DND-41 (cell line): ENCODE data around the gene SLC25A26.
A peak's percentile ranks its signal among the peaks of the same experiment; 100 is the strongest.
"Not testable (repeated sequence)": the region's sequence is repeated elsewhere in the genome, so short reads cannot be mapped to it uniquely, and the experiment has no call there.

Experiments used
- ATAC-seq: fragments of 200-7000 bp; cut with Tn5 transposase; 3 replicates; pipeline ENCODE4 v1.9.1; 2021; ENCODE audit warnings: low read depth; ENCODE audit not compliant: insufficient read depth
- DNase-seq: peaks from one replicate; pipeline ENCODE4 v3.0.0-alpha.2; 2020
- H2AFZ ChIP-seq: 2 replicates; pipeline ENCODE4 v1.6.0; 2012; ENCODE audit warnings: low read depth, low read length
- H3K27ac ChIP-seq: 2 replicates; pipeline ENCODE4 v1.5.1; 2012; ENCODE audit warnings: low read length, inconsistent platforms
- H3K27me3 ChIP-seq: fragments of 200-600 bp; sonication (generic); 2 replicates; pipeline ENCODE4 v1.6.0; 2012; ENCODE audit warnings: low read length, mild to moderate bottlenecking, inconsistent platforms; ENCODE audit not compliant: insufficient read depth, poor library complexity
- H3K36me3 ChIP-seq: 2 replicates; pipeline ENCODE4 v1.5.1; 2012; ENCODE audit warnings: low read length, inconsistent platforms; ENCODE audit not compliant: insufficient read depth
- H3K4me1 ChIP-seq: 2 replicates; pipeline ENCODE4 v1.5.1; 2012; ENCODE audit warnings: mild to moderate bottlenecking, low read length; ENCODE audit not compliant: insufficient read depth
- H3K4me2 ChIP-seq: 2 replicates; pipeline ENCODE4 v1.6.0; 2012; ENCODE audit warnings: mild to moderate bottlenecking, moderate library complexity, low read length, inconsistent platforms; ENCODE audit not compliant: insufficient read depth
- H3K4me3 ChIP-seq, 2 experiments: fragments of 200-600 bp in 1 of 2; shearing (Covaris generic) in 1 of 2; 2 replicates each; pipeline ENCODE4 v1.5.1; 2012 to 2016; ENCODE audit warnings: inconsistent platforms in 2 of 2, low read length in 2 of 2, mild to moderate bottlenecking in 2 of 2, low read depth in 1 of 2, moderate library complexity in 1 of 2
- H3K79me2 ChIP-seq: 2 replicates; pipeline ENCODE4 v1.6.0; 2012; ENCODE audit warnings: low read length, inconsistent platforms; ENCODE audit not compliant: insufficient read depth
- H3K9ac ChIP-seq: 2 replicates; pipeline ENCODE4 v1.6.0; 2012; ENCODE audit warnings: low read depth, mild to moderate bottlenecking, inconsistent platforms, low read length, moderate library complexity
- H3K9me3 ChIP-seq: 2 replicates; pipeline ENCODE4 v1.5.1; 2012; ENCODE audit warnings: low read length, moderate library complexity, mild to moderate bottlenecking, inconsistent platforms; ENCODE audit not compliant: insufficient read depth, severe bottlenecking
- H4K20me1 ChIP-seq: 2 replicates; pipeline ENCODE4 v1.6.0; 2012; ENCODE audit warnings: low read length; ENCODE audit not compliant: insufficient read depth
- EZH2 ChIP-seq: IDR thresholded peaks from 3 replicates; pipeline ENCODE4 v1.6.1; 2012; ENCODE audit warnings: borderline replicate concordance, low read depth, mild to moderate bottlenecking, moderate library complexity, low read length, inconsistent platforms; ENCODE audit not compliant: severe bottlenecking
- TF ChIP-seq, protein P1 (sequence below): IDR thresholded peaks from 2 replicates; pipeline ENCODE4 v1.5.1; 2012; ENCODE audit warnings: borderline replicate concordance, low read length, moderate library complexity, mild to moderate bottlenecking; ENCODE audit not compliant: poor library complexity, severe bottlenecking; ENCODE audit errors: extremely low read depth

SLC25A26 gene

DNA sequence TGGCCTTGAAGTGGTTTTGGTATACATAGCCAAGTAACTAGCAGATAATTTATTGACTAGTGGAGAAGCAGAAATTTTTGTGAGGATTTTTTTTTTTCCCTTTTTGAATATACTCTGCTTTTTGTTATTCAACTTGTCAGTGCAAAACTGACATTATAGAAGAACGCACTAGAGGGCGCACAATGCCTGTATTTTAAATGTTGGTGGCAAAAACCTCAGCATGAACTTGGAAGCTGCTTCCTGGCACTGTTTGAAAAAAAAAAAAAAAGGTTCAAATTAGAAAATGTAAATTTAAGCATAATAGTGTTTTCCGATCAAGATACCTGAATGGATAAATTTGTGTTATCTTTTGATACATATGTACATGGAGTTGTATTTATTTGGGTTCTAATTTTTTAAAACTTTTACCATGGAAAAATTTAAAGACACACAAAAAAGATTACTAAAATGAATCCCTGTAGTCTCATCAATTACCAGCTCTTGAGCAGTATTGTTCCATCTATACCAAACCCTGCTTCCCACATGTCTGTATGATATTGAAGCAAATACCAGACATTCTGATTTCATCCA is 56.0 kb downstream of the SLC25A26 start:
- Histone ChIP-seq H3K27ac (no peak overlapping the region), H2AFZ (no peak overlapping the region), H3K36me3 (no peaks in the 10 kb centered on the region), H3K79me2 (no peaks in the 10 kb centered on the region), H3K4me3 (no peak overlapping the region), H3K27me3 (no peaks in the 10 kb centered on the region), H3K4me2 (no peak overlapping the region), H3K9ac (no peak overlapping the region), H3K4me1 (no peaks in the 10 kb centered on the region), H3K9me3 (no peaks in the 10 kb centered on the region), H4K20me1 (no peaks in the 10 kb centered on the region)
- DNase-seq = peak; percentile 70
- ATAC-seq = peak; percentile 68; the same call in 2 of the 3 replicates
- TF ChIP-seq, protein P1, sequence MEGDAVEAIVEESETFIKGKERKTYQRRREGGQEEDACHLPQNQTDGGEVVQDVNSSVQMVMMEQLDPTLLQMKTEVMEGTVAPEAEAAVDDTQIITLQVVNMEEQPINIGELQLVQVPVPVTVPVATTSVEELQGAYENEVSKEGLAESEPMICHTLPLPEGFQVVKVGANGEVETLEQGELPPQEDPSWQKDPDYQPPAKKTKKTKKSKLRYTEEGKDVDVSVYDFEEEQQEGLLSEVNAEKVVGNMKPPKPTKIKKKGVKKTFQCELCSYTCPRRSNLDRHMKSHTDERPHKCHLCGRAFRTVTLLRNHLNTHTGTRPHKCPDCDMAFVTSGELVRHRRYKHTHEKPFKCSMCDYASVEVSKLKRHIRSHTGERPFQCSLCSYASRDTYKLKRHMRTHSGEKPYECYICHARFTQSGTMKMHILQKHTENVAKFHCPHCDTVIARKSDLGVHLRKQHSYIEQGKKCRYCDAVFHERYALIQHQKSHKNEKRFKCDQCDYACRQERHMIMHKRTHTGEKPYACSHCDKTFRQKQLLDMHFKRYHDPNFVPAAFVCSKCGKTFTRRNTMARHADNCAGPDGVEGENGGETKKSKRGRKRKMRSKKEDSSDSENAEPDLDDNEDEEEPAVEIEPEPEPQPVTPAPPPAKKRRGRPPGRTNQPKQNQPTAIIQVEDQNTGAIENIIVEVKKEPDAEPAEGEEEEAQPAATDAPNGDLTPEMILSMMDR = peak; percentile 70
- no peak for TF ChIP-seq EZH2

DNA sequence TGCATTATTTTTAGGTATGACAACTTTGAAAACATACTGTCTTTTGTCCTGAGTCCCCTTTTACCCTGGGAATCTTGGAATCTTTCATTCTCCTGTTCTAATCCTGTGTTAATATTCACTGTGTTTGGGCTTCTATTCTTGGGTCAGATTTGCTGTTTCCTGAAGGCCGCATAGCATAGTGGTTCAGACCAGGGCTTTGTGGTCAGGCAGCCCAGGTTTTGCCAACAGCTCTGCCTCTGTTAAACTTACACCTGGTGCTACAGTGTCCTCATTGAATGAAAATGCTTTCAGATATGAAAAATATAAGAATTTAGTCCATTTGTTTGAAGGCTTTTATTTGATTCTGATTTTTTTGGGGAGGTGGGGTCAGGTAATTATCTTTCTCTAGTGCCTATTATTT is 58.4 kb downstream of the SLC25A26 start:
- Histone ChIP-seq H3K9ac (no peak overlapping the region), H3K36me3 (no peaks in the 10 kb centered on the region), H4K20me1 (no peaks in the 10 kb centered on the region), H3K79me2 (no peaks in the 10 kb centered on the region), H3K4me1 (no peaks in the 10 kb centered on the region), H3K4me3 (no peak overlapping the region), H3K27me3 (no peaks in the 10 kb centered on the region), H3K4me2 (no peak overlapping the region), H2AFZ (no peak overlapping the region), H3K9me3 (no peaks in the 10 kb centered on the region), H3K27ac (no peak overlapping the region)
- DNase-seq = no peak
- ATAC-seq = no peak
- TF ChIP-seq, protein P1 = no peak
- no peak for TF ChIP-seq EZH2

DNA sequence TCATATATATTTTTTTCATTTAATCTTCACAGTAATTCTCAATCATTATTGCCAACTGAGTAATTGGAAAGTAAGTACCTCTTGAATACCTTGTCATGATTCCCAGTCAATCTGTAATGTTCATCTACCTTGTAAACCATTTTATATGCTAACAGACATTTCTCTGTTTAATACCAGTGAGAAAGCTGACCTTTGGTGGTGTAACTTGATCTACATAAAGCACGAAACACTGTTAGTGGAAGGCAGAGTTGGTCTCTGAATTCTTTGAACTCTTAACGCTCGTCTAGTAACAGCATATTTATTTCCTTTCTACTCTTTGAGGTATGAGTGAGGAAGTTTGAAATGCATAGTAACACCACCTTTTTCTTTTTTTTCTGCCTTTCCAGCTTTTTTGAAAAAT is 59.5 kb downstream of the SLC25A26 start:
- ATAC-seq (no peak), DNase-seq (no peak)
- H3K27me3 ChIP-seq = no peaks in the 10 kb centered on the region
- no peaks in the 10 kb centered on the region for H3K36me3 ChIP-seq
- no peaks in the 10 kb centered on the region for H4K20me1 ChIP-seq
- no peak overlapping the region for H2AFZ ChIP-seq
- no peak overlapping the region for H3K4me3 ChIP-seq
- no peaks in the 10 kb centered on the region for H3K9me3 ChIP-seq
- no peaks in the 10 kb centered on the region for H3K79me2 ChIP-seq
- no peak overlapping the region for H3K27ac ChIP-seq
- TF ChIP-seq, protein P1 = no peak
- TF ChIP-seq EZH2 = no peak
- H3K9ac ChIP-seq = no peak overlapping the region
- no peaks in the 10 kb centered on the region for H3K4me1 ChIP-seq
- no peak overlapping the region for H3K4me2 ChIP-seq

DNA sequence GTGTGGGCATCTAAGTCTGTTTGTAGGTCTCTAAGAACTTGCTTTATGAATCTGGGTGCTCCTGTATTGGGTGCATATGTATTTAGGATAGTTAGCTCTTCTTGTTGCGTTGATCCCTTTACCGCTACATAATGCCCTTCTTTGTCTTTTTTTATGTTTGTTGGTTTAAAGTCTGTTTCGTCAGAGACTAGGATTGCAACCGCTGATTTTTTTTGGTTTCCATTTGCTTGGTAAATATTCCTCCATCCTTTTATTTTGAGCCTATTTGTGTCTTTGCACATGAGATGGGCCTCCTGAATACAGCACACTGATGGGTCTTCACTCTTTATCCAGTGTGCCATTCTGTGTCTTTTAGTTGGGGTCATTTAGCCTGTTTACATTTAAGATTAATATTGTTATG is 71.1 kb downstream of the SLC25A26 start:
- ATAC-seq = not testable (repeated sequence)

More for the DNA sequence above, 71.1 kb downstream of the SLC25A26 start:
- H3K9ac ChIP-seq, H3K27ac ChIP-seq, H3K9me3 ChIP-seq, H3K27me3 ChIP-seq, H3K4me1 ChIP-seq, H3K4me2 ChIP-seq, H2AFZ ChIP-seq, H4K20me1 ChIP-seq, H3K4me3 ChIP-seq, DNase-seq, H3K36me3 ChIP-seq, H3K79me2 ChIP-seq: not testable (repeated sequence)
